DMS79 treated with DMSO at 0.1 percent for 48 hours (cell line): Measurements from ENCODE around the gene GRB10.

ENCODE experiments used
- DNase-seq: peaks from one replicate; lab custom pipeline; 2025; lab: John Stamatoyannopoulos, UW

The GRB10 gene

GRCh38 chr7:50688226-50688590 lies 94.5 kb downstream of the GRB10 start:
- DNase-seq, result no peak

DNA sequence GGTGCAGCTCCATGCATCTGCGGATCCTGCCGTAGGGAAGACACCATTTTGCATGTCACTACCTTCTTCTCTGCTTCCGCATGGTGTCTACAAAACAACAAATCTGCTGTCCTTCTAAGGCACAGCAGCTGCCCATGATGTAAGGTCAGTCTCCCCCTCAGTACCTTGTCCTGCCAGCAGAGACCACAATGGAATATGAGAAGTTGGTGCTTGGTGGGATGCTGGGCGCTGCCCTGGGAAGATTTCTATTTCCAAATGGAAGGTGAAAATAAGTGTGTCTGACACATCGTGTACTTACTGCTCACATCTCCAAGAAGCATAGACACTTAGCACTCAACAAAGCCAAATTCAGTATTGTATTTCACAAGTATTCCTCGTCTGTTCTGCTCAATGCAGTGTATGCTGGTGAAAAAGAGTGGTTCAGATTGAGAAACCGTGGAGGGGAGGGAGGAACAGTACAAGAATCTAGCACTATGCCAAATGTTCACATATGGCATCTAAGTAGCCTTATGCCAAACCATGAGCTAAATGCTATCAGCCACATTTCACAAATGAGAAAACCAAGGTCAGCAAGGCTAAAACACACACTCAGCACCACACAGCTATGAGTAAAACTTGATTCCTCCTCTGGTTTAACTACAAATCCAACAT lies 95.0 kb downstream of the GRB10 start:
- DNase-seq, result no peak

DNA sequence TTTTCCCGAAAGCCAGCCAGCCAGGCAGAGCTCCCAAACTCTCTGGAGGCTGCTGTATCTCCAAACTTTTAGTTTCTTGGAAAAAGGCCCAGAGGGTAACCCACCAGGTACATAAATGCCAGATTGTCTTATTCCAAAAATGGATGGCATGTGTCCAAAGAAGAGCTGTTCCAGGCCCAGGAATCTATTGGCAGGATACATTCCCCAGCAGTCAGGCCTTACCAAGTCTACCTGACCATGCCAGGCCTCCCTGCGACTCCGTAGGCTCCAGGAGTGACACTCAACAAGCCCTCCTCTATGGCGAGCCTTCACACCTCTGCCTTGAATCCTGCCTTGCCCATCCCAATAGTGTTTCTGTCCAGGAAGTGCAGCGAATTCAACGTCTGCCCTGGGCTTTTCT lies 95.6 kb downstream of the GRB10 start:
- no peak for DNase-seq

- peak; percentile 85 for DNase-seq
Measured at GRCh38 chr7:50685135-50686065, 97.3 kb downstream of the GRB10 start.

DNA sequence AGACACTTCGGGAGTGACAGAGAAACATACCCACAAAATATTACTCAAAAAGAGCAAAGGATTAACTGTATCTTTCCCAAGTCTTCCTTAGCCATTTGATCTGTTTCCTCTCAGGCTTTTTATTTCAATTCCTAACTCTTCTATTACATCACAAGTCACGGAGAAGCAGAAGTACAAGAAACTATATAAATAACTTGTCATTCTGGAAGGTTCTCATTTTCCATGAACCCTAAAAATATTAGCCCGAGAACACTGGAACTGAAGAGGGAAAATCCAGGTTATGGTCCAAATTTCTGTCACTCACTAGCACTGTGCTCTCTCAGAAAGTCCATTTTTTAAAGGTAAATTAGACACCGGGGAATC lies 98.0 kb downstream of the GRB10 start:
- no peak for DNase-seq

DNA sequence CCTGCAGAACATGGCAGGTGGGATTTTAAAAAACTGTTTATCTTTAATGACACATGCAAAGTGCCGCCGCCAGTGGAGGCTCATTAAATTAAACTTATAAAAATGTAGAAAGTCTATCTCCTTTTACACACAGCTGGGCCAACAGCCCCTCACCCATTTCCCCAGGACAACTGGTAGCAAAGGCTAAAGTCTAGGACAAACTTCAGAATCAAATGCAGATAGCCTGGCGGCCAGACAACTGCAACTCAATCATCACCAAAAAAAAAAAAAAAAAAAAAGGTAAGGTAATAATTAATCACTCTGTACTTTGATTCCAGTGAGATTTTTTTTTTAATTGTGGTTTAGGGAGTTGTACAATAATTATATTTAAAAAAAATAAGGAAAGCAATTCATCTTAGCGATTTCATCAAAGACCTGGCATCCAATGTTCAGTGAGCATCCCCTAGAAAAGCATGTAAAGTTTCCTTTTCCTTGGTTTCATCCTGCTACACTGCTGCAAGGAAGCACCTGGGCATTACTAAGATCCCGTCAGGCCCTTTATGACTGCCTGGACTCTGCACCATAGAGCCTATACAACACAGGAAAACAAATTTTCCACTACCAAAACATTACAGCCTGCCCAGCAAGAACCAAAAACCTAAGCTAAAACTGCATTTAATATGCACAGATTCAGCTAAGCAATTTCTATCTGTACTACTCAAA lies 98.5 kb downstream of the GRB10 start:
- no peak for DNase-seq

DNA sequence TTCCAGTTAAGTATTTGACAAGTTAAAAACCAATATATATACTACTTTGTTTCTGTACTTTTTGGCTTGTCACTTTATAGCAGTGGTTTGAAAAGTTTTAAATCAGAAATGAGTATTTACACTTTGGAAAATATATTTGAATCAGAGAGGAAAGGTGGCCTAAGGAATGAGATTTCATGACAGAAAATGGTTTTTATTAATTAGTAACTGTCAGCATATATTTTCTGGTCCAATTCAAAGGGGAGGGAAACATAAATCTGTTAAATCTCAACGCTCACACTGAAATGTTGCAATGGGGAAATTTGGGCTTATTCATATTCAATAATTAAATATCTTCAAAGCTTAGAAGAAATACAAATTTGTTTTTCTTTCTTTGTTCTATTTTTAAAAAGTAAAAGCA lies 100.1 kb downstream of the GRB10 start:
- no peak for DNase-seq

- DNase-seq, result peak; percentile 63
Measured at GRCh38 chr7:50682079-50682478, 100.6 kb downstream of the GRB10 start.

DNA sequence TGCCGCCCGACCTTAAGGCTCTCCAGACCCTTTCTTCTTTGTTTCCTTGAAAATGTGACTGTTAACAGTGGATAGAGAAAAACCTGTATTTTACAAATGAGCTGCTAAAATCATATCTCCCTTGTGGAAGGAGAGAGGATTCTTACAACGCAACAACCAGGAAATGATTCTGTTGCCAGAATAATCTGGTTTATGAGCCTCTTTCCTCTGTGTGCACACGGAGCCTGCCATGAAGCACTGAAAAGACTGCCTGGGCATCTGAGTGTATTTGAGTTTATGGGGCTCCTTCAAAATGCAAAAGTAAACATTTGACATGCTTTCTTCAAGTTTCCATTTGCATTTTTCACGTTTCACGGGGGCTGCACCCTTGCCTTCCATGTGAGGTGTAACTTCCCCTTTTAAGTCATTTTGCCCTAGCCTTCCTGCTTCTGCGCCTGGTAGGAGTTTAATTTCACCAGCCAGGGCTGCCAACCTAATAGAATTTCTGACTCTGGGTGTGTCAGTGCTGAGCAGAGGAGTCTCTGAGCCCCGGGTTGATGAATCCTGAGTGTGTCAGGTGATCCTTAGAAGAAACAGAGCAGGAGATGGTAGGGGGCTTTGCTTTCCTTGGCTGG lies 101.2 kb downstream of the GRB10 start:
- DNase-seq, result peak; percentile 92

GRCh38 chr7:50679218-50680007 lies 103.3 kb downstream of the GRB10 start:
- peak; percentile 47 for DNase-seq

- no peak for DNase-seq
Measured at GRCh38 chr7:50678586-50678985, 104.1 kb downstream of the GRB10 start.

- no peak for DNase-seq
Measured at GRCh38 chr7:50677638-50677996, 105.1 kb downstream of the GRB10 start.

DNA sequence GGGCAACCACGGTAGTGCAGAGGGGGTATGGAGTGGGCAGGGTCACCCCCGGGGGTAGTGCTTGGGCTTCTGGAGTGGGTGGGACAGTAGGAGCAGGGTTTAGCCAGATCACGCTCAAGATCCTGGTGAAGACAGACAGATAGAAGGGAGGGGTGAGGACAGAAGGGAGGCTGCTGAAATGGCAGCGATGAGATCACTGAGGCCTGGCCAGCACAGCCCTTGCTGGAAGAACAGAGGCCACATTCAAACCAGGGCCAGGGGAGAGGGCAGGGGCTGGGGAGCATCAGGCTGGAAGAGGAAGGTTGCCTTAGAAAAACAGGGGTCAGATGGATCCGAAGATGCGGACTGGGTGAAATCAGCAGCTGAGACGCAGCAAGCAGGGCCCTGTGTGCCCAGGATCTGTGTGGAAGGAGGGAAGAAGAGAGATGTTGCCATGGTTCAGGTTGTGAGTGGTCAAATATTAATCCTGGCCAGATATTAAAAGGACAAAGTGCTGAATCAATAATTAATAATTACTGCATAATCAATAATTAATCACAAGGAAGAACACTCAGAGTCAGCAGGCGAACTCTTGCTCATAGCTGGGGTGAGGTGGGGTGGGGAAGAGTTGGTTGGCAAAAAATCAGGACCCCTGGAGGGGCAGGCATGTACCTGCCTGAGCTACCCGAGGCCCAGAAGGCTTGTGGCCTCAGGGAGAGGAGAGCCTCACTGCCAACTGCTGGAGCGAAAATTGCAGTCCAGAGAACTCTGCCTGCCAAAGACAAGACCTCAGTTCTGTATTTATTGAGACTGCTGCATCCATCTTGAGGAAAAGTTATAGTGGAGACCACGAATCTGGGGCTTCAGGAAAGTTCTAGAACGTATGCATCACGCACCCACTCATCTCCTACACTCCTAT lies 105.7 kb downstream of the GRB10 start:
- DNase-seq, result peak; percentile 16

GRCh38 chr7:50676079-50676478 lies 106.6 kb downstream of the GRB10 start:
- DNase-seq, result no peak

DNA sequence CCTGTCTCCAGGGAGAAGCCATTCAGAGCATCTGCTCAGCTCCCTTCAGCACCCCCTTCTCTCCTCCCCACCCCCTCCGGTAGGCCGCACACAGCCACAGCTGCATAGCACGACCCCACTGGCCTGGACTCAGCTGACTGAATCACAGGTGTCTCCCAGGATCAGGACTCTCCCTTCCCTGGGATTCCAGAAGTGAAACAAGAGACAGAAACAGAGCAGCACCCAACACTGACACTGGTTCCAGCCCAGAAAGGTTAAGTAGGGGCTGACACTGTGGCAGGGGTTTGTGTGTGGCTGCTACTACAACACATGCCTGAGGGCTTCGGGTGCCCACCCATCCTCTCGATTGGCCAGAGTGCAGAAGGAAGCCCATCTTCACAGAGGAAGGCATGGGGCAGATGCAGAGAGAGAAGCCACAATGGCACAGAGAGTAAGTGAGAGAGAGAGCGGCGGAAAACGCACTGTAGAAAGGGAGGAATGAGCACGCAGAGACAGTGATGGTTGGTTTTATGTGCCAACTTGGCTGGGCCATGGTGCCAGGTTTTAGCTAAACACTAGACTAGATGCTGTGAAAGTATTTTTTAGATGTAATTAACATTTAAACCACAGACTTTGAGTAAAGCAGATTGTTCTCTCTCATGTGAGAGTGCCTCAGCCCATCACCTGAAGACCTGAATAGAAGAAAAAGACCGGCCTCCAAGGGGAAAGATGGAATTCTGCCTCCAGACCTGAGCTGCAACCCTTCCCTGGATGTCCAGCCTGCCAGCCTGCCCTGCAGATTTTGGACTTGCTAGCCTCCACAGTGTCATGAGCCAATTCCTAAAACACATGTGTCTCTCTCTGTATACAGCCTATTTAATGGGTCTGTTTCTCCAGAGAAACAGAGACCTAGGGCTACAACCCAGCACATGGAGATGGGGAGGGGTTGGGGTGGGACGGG lies 107.5 kb downstream of the GRB10 start:
- no peak for DNase-seq

DNA sequence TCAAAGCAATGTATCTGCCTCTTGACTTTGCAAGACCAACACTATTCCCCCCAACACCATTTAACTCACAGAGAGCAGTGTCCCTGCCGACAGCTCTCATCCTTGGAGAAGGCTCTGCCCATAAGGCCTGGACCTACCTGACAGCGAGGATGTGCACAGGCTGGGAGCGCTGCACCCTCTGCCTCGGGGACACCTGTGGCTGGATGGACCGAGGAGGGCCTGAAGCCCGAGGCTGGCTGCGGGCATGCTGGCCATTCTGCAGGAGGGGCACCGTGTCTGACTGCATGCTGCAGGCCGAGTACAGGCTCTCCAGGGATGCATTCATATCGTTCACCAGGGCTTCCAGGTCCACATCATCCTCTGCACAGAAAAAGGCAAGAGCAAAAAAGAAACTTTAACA lies 108.4 kb downstream of the GRB10 start:
- DNase-seq, result no peak

DNA sequence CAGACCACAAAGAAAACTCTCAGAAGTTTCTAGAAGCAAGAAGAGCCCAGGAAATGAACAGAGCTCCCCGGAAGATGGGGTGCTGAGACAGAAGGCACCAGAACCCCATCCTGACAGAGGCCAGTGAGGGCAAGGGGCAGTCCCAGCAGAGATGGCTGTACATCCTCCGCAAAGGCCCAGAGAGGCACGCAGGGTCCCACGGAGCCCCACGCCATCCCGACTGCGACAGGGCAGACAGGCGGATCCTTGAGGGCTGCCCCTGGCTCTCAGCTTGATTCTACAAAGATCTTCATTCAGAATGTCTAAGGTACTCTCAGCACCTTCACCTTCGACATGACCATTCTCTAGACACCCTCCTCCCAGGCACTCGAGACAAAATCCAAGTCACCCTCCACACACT lies 109.6 kb downstream of the GRB10 start:
- no peak for DNase-seq

- no peak for DNase-seq
Measured at GRCh38 chr7:50672045-50672444, 110.7 kb downstream of the GRB10 start.

- no peak for DNase-seq
Measured at GRCh38 chr7:50671386-50671785, 111.3 kb downstream of the GRB10 start.

- no peak for DNase-seq
Measured at GRCh38 chr7:50669890-50670289, 112.8 kb downstream of the GRB10 start.
